ENCODE measurements around the gene CAPNS2.

Gene CAPNS2

DNA sequence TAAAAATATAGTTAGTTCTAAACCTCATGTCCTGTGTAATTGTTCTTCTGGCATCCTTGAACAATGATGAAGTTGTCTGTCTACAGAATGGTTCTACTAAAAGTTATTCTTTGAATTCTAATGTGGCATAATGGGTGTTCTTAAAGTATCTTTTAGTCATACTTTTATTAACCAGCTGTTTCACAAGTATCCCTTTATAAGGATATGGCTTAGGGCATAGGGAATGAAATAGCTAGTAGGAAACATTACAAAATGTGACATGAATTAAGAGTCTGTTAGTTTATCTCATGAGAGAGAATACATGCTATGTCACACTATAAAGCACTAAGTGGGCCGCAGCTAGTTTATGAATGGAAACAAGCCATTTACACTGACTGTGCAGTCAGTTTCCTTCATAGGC, 26.3 kb upstream of the CAPNS2 start:
- no peaks in the 10 kb centered on the region for H3K4me1 ChIP-seq (ENCODE audit: control insufficient read depth, insufficient read depth, low read length)
- H3K27me3 ChIP-seq (ENCODE audit: control insufficient read depth, insufficient read depth, low read length, poor library complexity, severe bottlenecking): no peaks in the 10 kb centered on the region
- no peaks in the 10 kb centered on the region for H3K9me3 ChIP-seq (ENCODE audit: control insufficient read depth, low read length)
- 95 to 100% methylated on average over 1 of the region's 1 CpG for WGBS, 2 experiments
- H3K36me3 ChIP-seq (ENCODE audit: control insufficient read depth, insufficient read depth, low read length): no peaks in the 10 kb centered on the region
- H3K27ac ChIP-seq (ENCODE audit: insufficient read depth, low read depth, low read length, poor library complexity, severe bottlenecking): no peak overlapping the region
- H3K4me3 ChIP-seq (ENCODE audit: insufficient read depth, low read depth, low read length): no peak overlapping the region

DNA sequence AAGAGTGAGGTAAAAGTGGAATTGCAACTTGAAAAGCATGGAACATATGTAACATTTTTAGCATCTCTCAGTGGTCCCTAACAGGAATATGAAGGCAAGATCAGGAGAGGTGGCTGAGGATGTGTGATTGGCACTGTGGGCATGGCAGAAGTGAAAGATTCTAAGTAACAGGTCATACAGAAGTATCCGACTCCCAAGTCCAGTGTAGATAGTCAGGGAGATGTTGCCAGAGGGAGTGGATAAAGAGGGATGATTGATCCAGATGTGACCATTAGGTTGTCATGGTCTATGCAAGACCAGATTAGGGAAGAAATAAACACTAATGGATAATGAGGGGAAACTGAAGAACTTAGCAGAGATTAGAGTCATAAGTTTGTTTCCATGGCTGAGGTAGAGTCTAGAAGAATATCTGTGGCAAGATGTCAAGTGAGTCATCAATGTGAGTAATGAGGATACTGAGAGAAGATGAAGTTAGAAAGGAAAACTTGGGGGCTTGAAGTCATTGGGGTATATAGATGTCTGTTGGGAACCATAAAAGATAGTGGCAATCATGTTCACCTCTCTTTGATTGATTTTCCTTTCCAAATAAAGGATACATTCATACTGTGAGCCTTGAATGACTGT, 23.9 kb upstream of the CAPNS2 start:
- H3K4me3 ChIP-seq (ENCODE audit: insufficient read depth, low read depth, low read length): no peak overlapping the region
- H3K27ac ChIP-seq (ENCODE audit: insufficient read depth, low read depth, low read length, poor library complexity, severe bottlenecking): no peak overlapping the region
- H3K4me1 ChIP-seq (ENCODE audit: control insufficient read depth, insufficient read depth, low read length): no peaks in the 10 kb centered on the region
- H3K27me3 ChIP-seq (ENCODE audit: control insufficient read depth, insufficient read depth, low read length, poor library complexity, severe bottlenecking): no peaks in the 10 kb centered on the region
- H3K36me3 ChIP-seq (ENCODE audit: control insufficient read depth, insufficient read depth, low read length): no peaks in the 10 kb centered on the region
- no peaks in the 10 kb centered on the region for H3K9me3 ChIP-seq (ENCODE audit: control insufficient read depth, low read length)
- WGBS, 2 experiments: 97 to 98% methylated on average over 1 of the region's 1 CpG

DNA sequence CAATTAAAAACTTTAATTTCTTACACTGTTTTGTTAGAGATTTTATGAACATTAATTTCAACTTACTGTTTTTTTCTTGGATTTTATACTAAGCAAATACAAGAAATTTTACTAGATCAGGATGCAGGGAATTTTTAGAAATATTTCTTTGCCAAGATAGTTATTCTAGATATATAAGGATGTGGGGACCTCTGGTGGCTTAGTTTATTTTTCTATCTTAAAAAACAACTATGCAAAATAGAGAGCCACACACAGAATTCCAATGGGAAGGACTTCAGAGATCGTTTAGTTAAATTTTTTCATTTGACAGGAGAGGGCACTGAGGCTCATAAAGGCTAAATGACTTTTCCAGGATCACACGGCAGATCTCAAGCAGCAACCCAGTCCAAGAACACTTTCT, 23.0 kb upstream of the CAPNS2 start:
- H3K9me3 ChIP-seq (ENCODE audit: control insufficient read depth, low read length): no peaks in the 10 kb centered on the region
- no peak overlapping the region for H3K4me3 ChIP-seq (ENCODE audit: insufficient read depth, low read depth, low read length)
- 73 to 82% methylated on average over 2 of the region's 2 CpGs for WGBS, 2 experiments
- no peaks in the 10 kb centered on the region for H3K27me3 ChIP-seq (ENCODE audit: control insufficient read depth, insufficient read depth, low read length, poor library complexity, severe bottlenecking)
- no peaks in the 10 kb centered on the region for H3K36me3 ChIP-seq (ENCODE audit: control insufficient read depth, insufficient read depth, low read length)
- H3K27ac ChIP-seq (ENCODE audit: insufficient read depth, low read depth, low read length, poor library complexity, severe bottlenecking): no peak overlapping the region
- H3K4me1 ChIP-seq (ENCODE audit: control insufficient read depth, insufficient read depth, low read length): no peaks in the 10 kb centered on the region

DNA sequence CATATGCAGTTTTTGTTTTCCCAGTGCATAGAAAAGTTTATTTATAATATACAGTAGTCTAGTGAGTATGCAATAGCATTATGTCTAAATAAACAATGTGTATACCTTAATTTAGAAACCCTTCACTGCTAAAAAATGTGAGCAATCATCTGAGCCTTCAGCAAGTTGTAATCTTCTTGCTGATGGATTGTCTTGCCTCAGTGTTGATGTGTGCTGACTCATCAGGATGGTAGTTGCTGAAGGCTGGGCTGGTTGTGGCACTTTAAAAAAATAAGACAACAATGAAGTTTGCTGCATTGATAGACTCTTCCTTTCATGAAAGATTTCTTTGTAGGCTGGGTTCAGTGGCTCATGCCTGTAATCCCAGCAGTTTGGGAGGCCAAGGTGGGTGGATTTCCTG, 13.9 kb upstream of the CAPNS2 start:
- no peaks in the 10 kb centered on the region for H3K36me3 ChIP-seq (ENCODE audit: control insufficient read depth, insufficient read depth, low read length)
- H3K4me1 ChIP-seq (ENCODE audit: control insufficient read depth, insufficient read depth, low read length): no peaks in the 10 kb centered on the region
- no peaks in the 10 kb centered on the region for H3K27me3 ChIP-seq (ENCODE audit: control insufficient read depth, insufficient read depth, low read length, poor library complexity, severe bottlenecking)
- H3K4me3 ChIP-seq (ENCODE audit: insufficient read depth, low read depth, low read length): no peak overlapping the region
- no peaks in the 10 kb centered on the region for H3K9me3 ChIP-seq (ENCODE audit: control insufficient read depth, low read length)
- H3K27ac ChIP-seq (ENCODE audit: insufficient read depth, low read depth, low read length, poor library complexity, severe bottlenecking): no peak overlapping the region

DNA sequence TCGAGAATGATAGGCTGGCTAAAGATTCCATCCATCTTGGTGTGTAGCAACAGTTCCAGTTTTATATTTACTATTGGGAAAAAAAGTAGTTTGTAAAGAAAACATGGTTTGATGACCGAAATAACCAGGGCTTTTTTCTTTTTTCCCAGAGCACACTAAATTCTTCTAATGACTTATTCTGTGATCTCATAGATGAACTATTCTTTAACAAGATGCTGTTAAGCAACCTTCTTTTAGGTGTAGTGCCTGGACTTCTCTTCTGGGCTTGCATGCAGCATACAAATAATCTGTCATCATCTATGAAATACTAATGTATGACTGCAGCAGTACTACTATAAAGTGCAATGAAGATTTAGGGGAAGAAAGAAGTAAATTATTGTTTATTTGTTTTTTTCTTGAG, 11.0 kb upstream of the CAPNS2 start:
- WGBS, 2 experiments: 86 to 97% methylated on average over 2 of the region's 2 CpGs
- H3K4me3 ChIP-seq (ENCODE audit: insufficient read depth, low read depth, low read length): no peak overlapping the region
- H3K27ac ChIP-seq (ENCODE audit: insufficient read depth, low read depth, low read length, poor library complexity, severe bottlenecking): no peak overlapping the region
- H3K36me3 ChIP-seq (ENCODE audit: control insufficient read depth, insufficient read depth, low read length): no peaks in the 10 kb centered on the region
- no peaks in the 10 kb centered on the region for H3K4me1 ChIP-seq (ENCODE audit: control insufficient read depth, insufficient read depth, low read length)
- no peaks in the 10 kb centered on the region for H3K27me3 ChIP-seq (ENCODE audit: control insufficient read depth, insufficient read depth, low read length, poor library complexity, severe bottlenecking)
- no peaks in the 10 kb centered on the region for H3K9me3 ChIP-seq (ENCODE audit: control insufficient read depth, low read length)

DNA sequence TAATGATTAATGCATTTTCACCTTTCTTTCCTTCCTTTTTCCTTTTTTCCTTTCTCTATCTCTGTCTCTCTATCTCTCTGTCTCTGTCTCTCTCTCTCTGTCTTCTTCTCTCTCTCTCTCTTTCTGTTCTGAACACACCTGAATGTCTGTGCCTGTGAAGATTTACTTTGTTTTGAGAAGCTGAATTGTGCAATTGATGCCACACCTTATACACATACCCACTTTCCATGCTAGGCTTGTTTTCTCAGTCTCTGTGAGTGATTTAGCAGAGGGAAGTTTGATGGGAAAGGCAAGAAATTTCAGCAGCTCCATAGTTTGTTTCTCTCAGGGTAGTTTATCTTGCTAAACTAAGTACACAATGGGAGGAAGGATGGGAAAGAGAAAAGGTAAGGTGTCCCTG, 9.3 kb upstream of the CAPNS2 start:
- Histone ChIP-seq H3K36me3 (ENCODE audit: control insufficient read depth, insufficient read depth, low read length) (no peaks in the 10 kb centered on the region), H3K27me3 (ENCODE audit: control insufficient read depth, insufficient read depth, low read length, poor library complexity, severe bottlenecking) (no peaks in the 10 kb centered on the region), H3K4me1 (ENCODE audit: control insufficient read depth, insufficient read depth, low read length) (no peaks in the 10 kb centered on the region), H3K27ac (ENCODE audit: insufficient read depth, low read depth, low read length, poor library complexity, severe bottlenecking) (no peak overlapping the region), H3K4me3 (ENCODE audit: insufficient read depth, low read depth, low read length) (no peak overlapping the region), H3K9me3 (ENCODE audit: control insufficient read depth, low read length) (no peaks in the 10 kb centered on the region)

GRCh38 chr16:55559233-55559632, 7.3 kb upstream of the CAPNS2 start:
- no peaks in the 10 kb centered on the region for H3K36me3 ChIP-seq (ENCODE audit: control insufficient read depth, insufficient read depth, low read length)
- H3K4me3 ChIP-seq (ENCODE audit: insufficient read depth, low read depth, low read length): no peak overlapping the region
- no peaks in the 10 kb centered on the region for H3K4me1 ChIP-seq (ENCODE audit: control insufficient read depth, insufficient read depth, low read length)
- no peaks in the 10 kb centered on the region for H3K27me3 ChIP-seq (ENCODE audit: control insufficient read depth, insufficient read depth, low read length, poor library complexity, severe bottlenecking)
- H3K9me3 ChIP-seq (ENCODE audit: control insufficient read depth, low read length): no peaks in the 10 kb centered on the region
- no peak overlapping the region for H3K27ac ChIP-seq (ENCODE audit: insufficient read depth, low read depth, low read length, poor library complexity, severe bottlenecking)

DNA sequence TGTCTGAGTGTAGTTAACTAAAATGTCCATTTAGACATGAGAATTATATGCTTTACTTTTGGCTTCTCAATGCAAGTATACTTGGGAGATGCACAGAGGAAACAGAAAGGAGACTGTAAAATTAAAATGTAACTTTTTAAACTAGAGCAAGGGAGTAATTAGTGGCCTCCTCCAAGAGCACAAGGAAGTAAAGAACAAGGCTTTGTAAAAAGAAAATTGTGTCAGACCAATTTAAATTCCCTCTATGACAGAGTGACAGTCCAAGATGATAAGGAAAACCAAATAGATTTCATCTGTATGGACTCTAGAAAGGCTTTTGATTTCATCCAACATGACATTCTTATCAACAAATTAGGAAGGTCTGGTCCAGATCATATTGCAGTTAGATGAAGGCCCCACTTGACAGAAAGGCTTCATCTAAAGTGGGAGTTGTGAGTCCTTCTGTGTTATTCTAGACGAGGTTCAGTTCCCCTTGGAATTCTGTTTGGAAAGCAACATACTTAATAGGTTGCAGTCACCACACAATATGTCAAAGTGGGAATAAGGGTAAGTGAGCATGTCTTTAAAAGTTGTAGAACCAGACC, 6.5 kb upstream of the CAPNS2 start:
- WGBS, 2 experiments: 80 to 100% methylated on average over 1 of the region's 1 CpG
- Histone ChIP-seq H3K27me3 (ENCODE audit: control insufficient read depth, insufficient read depth, low read length, poor library complexity, severe bottlenecking) (no peaks in the 10 kb centered on the region), H3K9me3 (ENCODE audit: control insufficient read depth, low read length) (no peaks in the 10 kb centered on the region), H3K4me3 (ENCODE audit: insufficient read depth, low read depth, low read length) (no peak overlapping the region), H3K4me1 (ENCODE audit: control insufficient read depth, insufficient read depth, low read length) (no peaks in the 10 kb centered on the region), H3K36me3 (ENCODE audit: control insufficient read depth, insufficient read depth, low read length) (no peaks in the 10 kb centered on the region), H3K27ac (ENCODE audit: insufficient read depth, low read depth, low read length, poor library complexity, severe bottlenecking) (no peak overlapping the region)

DNA sequence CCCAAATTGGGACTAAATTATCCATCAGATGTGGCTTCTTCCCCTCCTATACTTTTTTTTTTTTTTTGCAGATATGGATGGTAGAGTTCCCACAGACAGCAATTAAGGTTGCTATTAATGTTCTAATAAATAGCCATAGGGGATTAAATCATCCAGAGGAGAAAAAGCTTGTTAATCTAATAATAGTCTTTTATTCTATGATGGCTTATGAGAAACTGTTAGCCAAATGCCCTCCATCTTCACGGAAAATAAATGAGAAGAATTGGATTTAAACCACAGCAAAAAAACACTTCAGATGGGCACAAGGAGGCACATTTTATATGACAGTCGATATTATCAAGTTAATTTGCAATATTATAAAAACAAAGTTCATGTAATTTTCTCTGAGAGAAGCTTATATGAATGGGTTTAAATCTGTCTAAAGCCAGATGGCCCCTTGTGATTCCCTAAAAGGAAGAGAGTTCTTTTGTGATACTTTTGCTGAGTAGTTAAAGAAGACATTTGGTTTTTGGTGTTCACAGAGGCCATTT, 5.1 kb upstream of the CAPNS2 start:
- Histone ChIP-seq H3K9me3 (ENCODE audit: control insufficient read depth, low read length) (no peaks in the 10 kb centered on the region), H3K36me3 (ENCODE audit: control insufficient read depth, insufficient read depth, low read length) (no peaks in the 10 kb centered on the region), H3K4me3 (ENCODE audit: insufficient read depth, low read depth, low read length) (no peak overlapping the region), H3K27ac (ENCODE audit: insufficient read depth, low read depth, low read length, poor library complexity, severe bottlenecking) (no peak overlapping the region), H3K4me1 (ENCODE audit: control insufficient read depth, insufficient read depth, low read length) (no peaks in the 10 kb centered on the region), H3K27me3 (ENCODE audit: control insufficient read depth, insufficient read depth, low read length, poor library complexity, severe bottlenecking) (no peaks in the 10 kb centered on the region)
- 100% methylated on average over 2 of the region's 2 CpGs; no CpG with 5 or more reads in 1 of the 2 experiments for WGBS, 2 experiments

DNA sequence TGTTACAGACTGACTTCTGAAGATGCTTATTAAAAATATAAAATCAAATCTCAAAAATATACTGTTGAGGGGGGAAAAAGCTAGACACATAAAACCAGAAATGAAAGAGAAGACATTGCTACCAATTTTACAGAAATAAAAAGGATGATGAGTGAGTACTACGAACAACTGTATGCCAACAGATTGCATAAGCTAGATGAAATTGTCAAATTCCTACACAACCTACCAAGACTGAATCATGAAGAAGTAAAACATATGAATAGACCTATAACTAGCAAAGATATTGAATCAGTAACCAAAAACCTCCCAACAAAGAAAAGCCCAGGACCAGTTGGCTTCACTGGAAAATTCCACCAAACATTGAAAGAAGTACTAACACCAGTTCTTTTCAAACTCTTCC, 3.5 kb upstream of the CAPNS2 start:
- Histone ChIP-seq H3K36me3 (ENCODE audit: control insufficient read depth, insufficient read depth, low read length) (no peaks in the 10 kb centered on the region), H3K27me3 (ENCODE audit: control insufficient read depth, insufficient read depth, low read length, poor library complexity, severe bottlenecking) (no peaks in the 10 kb centered on the region), H3K4me3 (ENCODE audit: insufficient read depth, low read depth, low read length) (no peak overlapping the region), H3K9me3 (ENCODE audit: control insufficient read depth, low read length) (no peaks in the 10 kb centered on the region), H3K4me1 (ENCODE audit: control insufficient read depth, insufficient read depth, low read length) (no peaks in the 10 kb centered on the region), H3K27ac (ENCODE audit: insufficient read depth, low read depth, low read length, poor library complexity, severe bottlenecking) (no peak overlapping the region)
- 100% methylated on average over 1 of the region's 1 CpG; no CpG with 5 or more reads in 1 of the 2 experiments for WGBS, 2 experiments
